Liver (tissue), 9 donors: ENCODE measurements around the gene TRIM67. TPM values are rescaled to one million over a fixed set of nuclear protein-coding genes. Genes with fewer than 3 reads are reported as not detected.

ENCODE experiments used
- DNase-seq: peaks from one replicate; pipeline ENCODE4 v3.0.0-alpha.2; 2017; ENCODE audit warnings: low spot score
- H3K27ac ChIP-seq, 2 donors: one replicate each; pipeline ENCODE4 v1.7.0; 2013; ENCODE audit warnings: inconsistent platforms in 2 of 2, low read length in 2 of 2, control low read depth in 1 of 2, low read depth in 1 of 2, mild to moderate bottlenecking in 1 of 2
- H3K27me3 ChIP-seq, 4 donors: one replicate each; pipeline versions ENCODE4 v1.6.1 to v1.7.0; 2013; ENCODE audit warnings: low read length in 3 of 4, inconsistent platforms in 1 of 4, mild to moderate bottlenecking in 1 of 4, moderate library complexity in 1 of 4; ENCODE audit not compliant: control insufficient read depth in 4 of 4, insufficient read depth in 4 of 4
- H3K36me3 ChIP-seq, 4 donors: one replicate each; pipeline versions ENCODE4 v1.6.1 to v1.7.0; 2013; ENCODE audit warnings: low read length in 3 of 4, mild to moderate bottlenecking in 3 of 4, low read depth in 1 of 4, moderate library complexity in 1 of 4; ENCODE audit not compliant: control insufficient read depth in 4 of 4, insufficient read depth in 3 of 4
- H3K4me1 ChIP-seq, 4 donors: one replicate each; pipeline versions ENCODE4 v1.6.1 to v1.7.0; 2013; ENCODE audit warnings: low read length in 3 of 4, mild to moderate bottlenecking in 3 of 4, moderate library complexity in 1 of 4; ENCODE audit not compliant: control insufficient read depth in 4 of 4, insufficient read depth in 4 of 4
- H3K4me3 ChIP-seq, 3 donors: one replicate each; pipeline versions ENCODE4 v1.6.1 to v1.7.0; 2013; ENCODE audit warnings: low read length in 3 of 3, control low read depth in 1 of 3, low read depth in 1 of 3, mild to moderate bottlenecking in 1 of 3
- H3K9ac ChIP-seq, 2 donors: one replicate each; pipeline ENCODE4 v1.7.0; 2013; ENCODE audit warnings: low read length in 2 of 2, mild to moderate bottlenecking in 2 of 2, moderate library complexity in 2 of 2, control low read depth in 1 of 2, low read depth in 1 of 2
- H3K9me3 ChIP-seq, 4 donors: one replicate each; pipeline versions ENCODE4 v1.6.1 to v1.7.0; 2013; ENCODE audit warnings: low read length in 3 of 4; ENCODE audit not compliant: control insufficient read depth in 4 of 4
- EGR1 ChIP-seq, 2 donors: IDR thresholded peaks; 2 replicates each; pipeline ENCODE4 v1.6.1; 2016 to 2018; ENCODE audit warnings: antibody characterized with exemption in 2 of 2, low read depth in 2 of 2
- GABPA ChIP-seq, 2 donors: IDR thresholded peaks in 1 of 2; conservative IDR thresholded peaks in 1 of 2; 2 replicates each; pipeline ENCODE4 v1.6.1; 2016; ENCODE audit warnings: antibody characterized with exemption in 2 of 2, mild to moderate bottlenecking in 1 of 2, moderate library complexity in 1 of 2
- HNF4A ChIP-seq, 2 donors: conservative IDR thresholded peaks; 2 replicates each; pipeline ENCODE4 v1.6.1; 2016; ENCODE audit warnings: antibody characterized with exemption in 2 of 2, mild to moderate bottlenecking in 2 of 2
- NR2F2 ChIP-seq: IDR thresholded peaks from 2 replicates; pipeline ENCODE4 v1.6.1; 2016; ENCODE audit warnings: antibody characterized with exemption
- RAD21 ChIP-seq, 2 donors: IDR thresholded peaks; 2 replicates each; pipeline ENCODE4 v1.6.1; 2016; ENCODE audit warnings: antibody characterized with exemption in 2 of 2, mild to moderate bottlenecking in 2 of 2
- RXRA ChIP-seq, 2 donors: IDR thresholded peaks; 2 replicates each; pipeline ENCODE4 v1.6.1; 2017 to 2018; ENCODE audit warnings: antibody characterized with exemption in 2 of 2, mild to moderate bottlenecking in 1 of 2
- SP1 ChIP-seq: IDR thresholded peaks from 2 replicates; pipeline ENCODE4 v1.6.1; 2018; ENCODE audit warnings: antibody characterized with exemption, mild to moderate bottlenecking
- TAF1 ChIP-seq: conservative IDR thresholded peaks from 2 replicates; pipeline ENCODE4 v1.6.1; 2016; ENCODE audit warnings: antibody characterized with exemption, mild to moderate bottlenecking
- YY1 ChIP-seq: IDR thresholded peaks from 2 replicates; pipeline ENCODE4 v1.6.1; 2016; ENCODE audit warnings: antibody characterized with exemption, mild to moderate bottlenecking
- WGBS: extraction: QIAGEN DNeasy Blood & Tissue Kit; methylation state at CpG from one replicate; pipeline ENCODE4 v1.1.7; 2013; 5-methylcytosine and 5-hydroxymethylcytosine counted together
- polyA plus RNA-seq, 2 donors: library from polyadenylated mRNA; stranded (reverse) in 1 of 2; unstranded in 1 of 2; fragments of 200-250 nt in 1 of 2; fragments of >200 nt in 1 of 2; fragmentation: Nextera tagmentation in 1 of 2; extraction: Ambion mirVana in 1 of 2; gene quantifications; one replicate each; pipeline versions ENCODE4 v1.2.1 to v1.2.3, GENCODE V29; 2013 to 2015
- total RNA-seq, 2 donors: library from RNA; depleted of rRNA; stranded (reverse); fragments of >200 nt; gene quantifications; one replicate each; pipeline ENCODE4 v1.2.3, GENCODE V29; 2014
- TF ChIP-seq, protein P1 (sequence below): IDR thresholded peaks from 2 replicates; pipeline ENCODE4 v1.6.1; 2016; ENCODE audit warnings: antibody characterized with exemption
- TF ChIP-seq, protein P2 (sequence below): IDR thresholded peaks from 2 replicates; pipeline ENCODE4 v1.6.1; 2016; ENCODE audit warnings: antibody characterized with exemption, mild to moderate bottlenecking
- TF ChIP-seq, protein P3 (sequence below): fragments of 150-350 bp; IDR thresholded peaks from 2 replicates; pipeline ENCODE4 v1.5.1; 2017; ENCODE audit warnings: improper control_type of control experiment, low read depth, low read length; ENCODE audit not compliant: missing input control
- donor health status: healthy.
- donor health status: healthy.
- donor health status: healthy.
- donor health status: healthy.
- donor health status: healthy.

The TRIM67 gene
- total and polyA plus RNA-seq, 4 donors, result under 0.01 to 0.05 TPM; not detected in 2

DNA sequence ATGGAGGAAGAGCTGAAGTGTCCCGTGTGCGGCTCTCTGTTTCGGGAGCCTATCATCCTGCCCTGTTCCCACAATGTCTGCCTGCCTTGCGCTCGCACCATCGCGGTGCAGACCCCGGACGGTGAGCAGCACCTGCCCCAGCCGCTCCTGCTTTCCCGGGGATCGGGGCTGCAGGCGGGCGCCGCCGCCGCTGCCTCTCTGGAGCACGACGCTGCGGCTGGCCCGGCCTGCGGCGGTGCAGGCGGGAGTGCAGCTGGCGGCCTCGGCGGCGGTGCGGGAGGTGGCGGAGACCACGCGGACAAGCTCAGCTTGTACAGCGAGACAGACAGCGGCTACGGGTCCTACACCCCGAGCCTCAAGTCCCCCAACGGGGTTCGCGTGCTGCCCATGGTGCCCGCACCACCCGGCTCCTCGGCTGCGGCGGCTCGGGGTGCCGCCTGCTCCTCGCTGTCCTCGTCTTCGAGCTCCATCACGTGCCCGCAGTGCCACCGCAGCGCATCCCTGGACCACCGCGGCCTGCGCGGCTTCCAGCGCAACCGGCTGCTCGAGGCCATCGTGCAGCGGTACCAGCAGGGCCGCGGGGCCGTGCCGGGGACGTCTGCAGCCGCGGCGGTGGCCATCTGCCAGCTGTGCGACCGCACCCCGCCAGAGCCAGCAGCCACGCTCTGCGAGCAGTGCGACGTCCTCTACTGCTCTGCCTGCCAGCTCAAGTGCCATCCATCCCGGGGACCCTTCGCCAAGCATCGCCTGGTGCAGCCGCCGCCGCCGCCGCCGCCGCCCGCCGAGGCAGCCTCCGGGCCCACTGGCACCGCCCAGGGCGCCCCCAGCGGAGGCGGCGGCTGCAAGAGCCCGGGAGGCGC is 1.3 kb downstream of the TRIM67 start:
- no peak for DNase-seq
- Histone ChIP-seq H3K27me3 (peaks cover 0 to 14% (median 6%) of the 10 kb centered on the region in 4 donors), H3K9ac (no peak overlapping the region), H3K27ac (no peak overlapping the region), H3K9me3 (no peaks in the 10 kb centered on the region), H3K36me3 (no peaks in the 10 kb centered on the region), H3K4me1 (peaks cover 15 to 22% (median 19%) of the 10 kb centered on the region in 4 donors), H3K4me3 (peak overlapping the region in 1 of 3 donors; percentile 49)
- 11% methylated on average over 97 of the region's 97 CpGs for WGBS
- TF ChIP-seq NR2F2, result no peak
- TF ChIP-seq, protein P1, sequence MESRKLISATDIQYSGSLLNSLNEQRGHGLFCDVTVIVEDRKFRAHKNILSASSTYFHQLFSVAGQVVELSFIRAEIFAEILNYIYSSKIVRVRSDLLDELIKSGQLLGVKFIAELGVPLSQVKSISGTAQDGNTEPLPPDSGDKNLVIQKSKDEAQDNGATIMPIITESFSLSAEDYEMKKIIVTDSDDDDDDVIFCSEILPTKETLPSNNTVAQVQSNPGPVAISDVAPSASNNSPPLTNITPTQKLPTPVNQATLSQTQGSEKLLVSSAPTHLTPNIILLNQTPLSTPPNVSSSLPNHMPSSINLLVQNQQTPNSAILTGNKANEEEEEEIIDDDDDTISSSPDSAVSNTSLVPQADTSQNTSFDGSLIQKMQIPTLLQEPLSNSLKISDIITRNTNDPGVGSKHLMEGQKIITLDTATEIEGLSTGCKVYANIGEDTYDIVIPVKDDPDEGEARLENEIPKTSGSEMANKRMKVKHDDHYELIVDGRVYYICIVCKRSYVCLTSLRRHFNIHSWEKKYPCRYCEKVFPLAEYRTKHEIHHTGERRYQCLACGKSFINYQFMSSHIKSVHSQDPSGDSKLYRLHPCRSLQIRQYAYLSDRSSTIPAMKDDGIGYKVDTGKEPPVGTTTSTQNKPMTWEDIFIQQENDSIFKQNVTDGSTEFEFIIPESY, result no peak
- TF ChIP-seq HNF4A (conservative IDR thresholded peaks at IDR 0.05), result no peak

DNA sequence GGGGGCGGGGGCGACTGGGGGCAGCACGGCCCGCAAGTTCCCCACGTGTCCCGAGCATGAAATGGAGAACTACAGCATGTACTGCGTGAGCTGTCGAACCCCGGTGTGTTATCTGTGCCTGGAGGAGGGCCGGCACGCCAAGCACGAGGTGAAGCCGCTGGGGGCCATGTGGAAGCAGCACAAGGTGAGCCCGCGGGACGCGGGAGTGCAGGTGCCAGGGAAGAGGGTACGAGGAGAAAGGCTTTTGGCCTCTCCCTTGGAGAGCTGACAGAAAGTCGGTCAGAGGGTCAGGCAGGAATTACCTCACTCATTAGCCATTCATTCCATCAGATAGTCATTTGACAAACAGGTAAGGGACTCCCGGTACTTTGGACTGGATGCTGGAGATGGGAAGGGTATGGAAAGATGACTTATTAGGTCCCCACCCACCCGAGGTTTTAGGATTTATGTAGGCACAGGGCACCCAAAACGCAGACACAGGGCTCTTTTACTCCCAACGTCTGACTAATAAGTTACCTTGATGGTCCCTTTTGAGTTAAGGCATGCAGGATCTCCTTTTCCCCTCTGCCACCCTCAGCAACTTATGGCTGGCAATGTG is 2.1 kb downstream of the TRIM67 start:
- DNase-seq, result no peak
- no peaks in the 10 kb centered on the region for H3K9me3 ChIP-seq
- no peak overlapping the region for H3K4me3 ChIP-seq
- H3K27ac ChIP-seq, result no peak overlapping the region
- peaks cover 15 to 22% (median 19%) of the 10 kb centered on the region in 4 donors for H3K4me1 ChIP-seq
- H3K27me3 ChIP-seq, result peaks cover 0 to 14% (median 6%) of the 10 kb centered on the region in 4 donors
- no peak overlapping the region for H3K9ac ChIP-seq
- TF ChIP-seq YY1, result no peak
- TF ChIP-seq RAD21 (IDR thresholded peaks at IDR 0.05), result no peak
- no peak for TF ChIP-seq TAF1
- no peak for TF ChIP-seq NR2F2
- TF ChIP-seq SP1, result no peak
- TF ChIP-seq EGR1 (IDR thresholded peaks at IDR 0.05; ENCODE audit: low read depth in 2 of 2), result no peak
- TF ChIP-seq, protein P1, result no peak
- TF ChIP-seq HNF4A (conservative IDR thresholded peaks at IDR 0.05), result no peak
- TF ChIP-seq RXRA (IDR thresholded peaks at IDR 0.05), result no peak
- WGBS, result 27% methylated on average over 23 of the region's 23 CpGs
- no peaks in the 10 kb centered on the region for H3K36me3 ChIP-seq

DNA sequence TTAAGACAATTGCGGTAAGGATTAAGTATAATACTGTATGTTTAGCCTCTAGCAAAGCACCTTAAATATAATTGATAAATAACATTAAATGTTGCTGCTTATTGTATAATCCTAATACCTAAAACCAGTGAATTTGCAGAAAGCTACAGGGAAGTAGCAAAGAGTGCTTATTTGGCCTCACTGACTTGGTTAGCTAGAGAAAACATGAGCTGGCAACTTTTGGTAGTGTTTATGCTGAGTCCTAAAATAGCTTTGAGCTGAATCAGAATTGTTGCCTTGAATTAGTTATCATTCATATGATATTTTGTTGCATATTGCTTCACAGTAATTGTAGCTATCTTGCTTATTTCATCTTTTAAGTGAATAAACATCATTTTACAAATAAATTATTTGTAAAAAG is 3.5 kb downstream of the TRIM67 start:
- Histone ChIP-seq H3K4me1 (peaks cover 15 to 22% (median 19%) of the 10 kb centered on the region in 4 donors), H3K36me3 (no peaks in the 10 kb centered on the region), H3K9me3 (no peaks in the 10 kb centered on the region), H3K27ac (no peak overlapping the region), H3K9ac (no peak overlapping the region), H3K4me3 (no peak overlapping the region), H3K27me3 (peaks cover 0 to 14% (median 3%) of the 10 kb centered on the region in 4 donors)
- no peak for DNase-seq
- WGBS, result 97% methylated on average over 1 of the region's 1 CpG
- TF ChIP-seq, protein P2, sequence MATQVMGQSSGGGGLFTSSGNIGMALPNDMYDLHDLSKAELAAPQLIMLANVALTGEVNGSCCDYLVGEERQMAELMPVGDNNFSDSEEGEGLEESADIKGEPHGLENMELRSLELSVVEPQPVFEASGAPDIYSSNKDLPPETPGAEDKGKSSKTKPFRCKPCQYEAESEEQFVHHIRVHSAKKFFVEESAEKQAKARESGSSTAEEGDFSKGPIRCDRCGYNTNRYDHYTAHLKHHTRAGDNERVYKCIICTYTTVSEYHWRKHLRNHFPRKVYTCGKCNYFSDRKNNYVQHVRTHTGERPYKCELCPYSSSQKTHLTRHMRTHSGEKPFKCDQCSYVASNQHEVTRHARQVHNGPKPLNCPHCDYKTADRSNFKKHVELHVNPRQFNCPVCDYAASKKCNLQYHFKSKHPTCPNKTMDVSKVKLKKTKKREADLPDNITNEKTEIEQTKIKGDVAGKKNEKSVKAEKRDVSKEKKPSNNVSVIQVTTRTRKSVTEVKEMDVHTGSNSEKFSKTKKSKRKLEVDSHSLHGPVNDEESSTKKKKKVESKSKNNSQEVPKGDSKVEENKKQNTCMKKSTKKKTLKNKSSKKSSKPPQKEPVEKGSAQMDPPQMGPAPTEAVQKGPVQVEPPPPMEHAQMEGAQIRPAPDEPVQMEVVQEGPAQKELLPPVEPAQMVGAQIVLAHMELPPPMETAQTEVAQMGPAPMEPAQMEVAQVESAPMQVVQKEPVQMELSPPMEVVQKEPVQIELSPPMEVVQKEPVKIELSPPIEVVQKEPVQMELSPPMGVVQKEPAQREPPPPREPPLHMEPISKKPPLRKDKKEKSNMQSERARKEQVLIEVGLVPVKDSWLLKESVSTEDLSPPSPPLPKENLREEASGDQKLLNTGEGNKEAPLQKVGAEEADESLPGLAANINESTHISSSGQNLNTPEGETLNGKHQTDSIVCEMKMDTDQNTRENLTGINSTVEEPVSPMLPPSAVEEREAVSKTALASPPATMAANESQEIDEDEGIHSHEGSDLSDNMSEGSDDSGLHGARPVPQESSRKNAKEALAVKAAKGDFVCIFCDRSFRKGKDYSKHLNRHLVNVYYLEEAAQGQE, result no peak
- TF ChIP-seq, protein P1, result no peak
- TF ChIP-seq, protein P3, sequence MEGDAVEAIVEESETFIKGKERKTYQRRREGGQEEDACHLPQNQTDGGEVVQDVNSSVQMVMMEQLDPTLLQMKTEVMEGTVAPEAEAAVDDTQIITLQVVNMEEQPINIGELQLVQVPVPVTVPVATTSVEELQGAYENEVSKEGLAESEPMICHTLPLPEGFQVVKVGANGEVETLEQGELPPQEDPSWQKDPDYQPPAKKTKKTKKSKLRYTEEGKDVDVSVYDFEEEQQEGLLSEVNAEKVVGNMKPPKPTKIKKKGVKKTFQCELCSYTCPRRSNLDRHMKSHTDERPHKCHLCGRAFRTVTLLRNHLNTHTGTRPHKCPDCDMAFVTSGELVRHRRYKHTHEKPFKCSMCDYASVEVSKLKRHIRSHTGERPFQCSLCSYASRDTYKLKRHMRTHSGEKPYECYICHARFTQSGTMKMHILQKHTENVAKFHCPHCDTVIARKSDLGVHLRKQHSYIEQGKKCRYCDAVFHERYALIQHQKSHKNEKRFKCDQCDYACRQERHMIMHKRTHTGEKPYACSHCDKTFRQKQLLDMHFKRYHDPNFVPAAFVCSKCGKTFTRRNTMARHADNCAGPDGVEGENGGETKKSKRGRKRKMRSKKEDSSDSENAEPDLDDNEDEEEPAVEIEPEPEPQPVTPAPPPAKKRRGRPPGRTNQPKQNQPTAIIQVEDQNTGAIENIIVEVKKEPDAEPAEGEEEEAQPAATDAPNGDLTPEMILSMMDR, result no peak
- TF ChIP-seq RXRA (IDR thresholded peaks at IDR 0.05) (no peak), YY1 (no peak), TAF1 (no peak), GABPA (IDR thresholded peaks at IDR 0.05 in 1 of 2, conservative IDR thresholded peaks at IDR 0.05 in 1 of 2) (no peak)
